ENCODE measurements around the gene SPECC1. TPM values are rescaled to one million over a fixed set of nuclear protein-coding genes. Genes with fewer than 3 reads are reported as not detected.

The SPECC1 gene
- total RNA-seq, 4 donors from 2014 or later, result 9.8 to 24.2 (median 11.7) TPM

- no peak for DNase-seq (ENCODE audit: low spot score in 2 of 2)
- TF ChIP-seq POLR2A (IDR thresholded peaks at IDR 0.05), result no peak
- TF ChIP-seq, protein P1, sequence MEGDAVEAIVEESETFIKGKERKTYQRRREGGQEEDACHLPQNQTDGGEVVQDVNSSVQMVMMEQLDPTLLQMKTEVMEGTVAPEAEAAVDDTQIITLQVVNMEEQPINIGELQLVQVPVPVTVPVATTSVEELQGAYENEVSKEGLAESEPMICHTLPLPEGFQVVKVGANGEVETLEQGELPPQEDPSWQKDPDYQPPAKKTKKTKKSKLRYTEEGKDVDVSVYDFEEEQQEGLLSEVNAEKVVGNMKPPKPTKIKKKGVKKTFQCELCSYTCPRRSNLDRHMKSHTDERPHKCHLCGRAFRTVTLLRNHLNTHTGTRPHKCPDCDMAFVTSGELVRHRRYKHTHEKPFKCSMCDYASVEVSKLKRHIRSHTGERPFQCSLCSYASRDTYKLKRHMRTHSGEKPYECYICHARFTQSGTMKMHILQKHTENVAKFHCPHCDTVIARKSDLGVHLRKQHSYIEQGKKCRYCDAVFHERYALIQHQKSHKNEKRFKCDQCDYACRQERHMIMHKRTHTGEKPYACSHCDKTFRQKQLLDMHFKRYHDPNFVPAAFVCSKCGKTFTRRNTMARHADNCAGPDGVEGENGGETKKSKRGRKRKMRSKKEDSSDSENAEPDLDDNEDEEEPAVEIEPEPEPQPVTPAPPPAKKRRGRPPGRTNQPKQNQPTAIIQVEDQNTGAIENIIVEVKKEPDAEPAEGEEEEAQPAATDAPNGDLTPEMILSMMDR (IDR thresholded peaks at IDR 0.05), result no peak
- intact Hi-C loops (cut with DNase I; ENCODE audit: low total_unique reads), result loop anchor here (10.0 kb wide), 1 partner anchor 70 kb away; no protein-coding TSS in a partner anchor
These were observed 295.8 kb downstream of the SPECC1 start for GRCh38 chr17:20304961-20305360.

DNA sequence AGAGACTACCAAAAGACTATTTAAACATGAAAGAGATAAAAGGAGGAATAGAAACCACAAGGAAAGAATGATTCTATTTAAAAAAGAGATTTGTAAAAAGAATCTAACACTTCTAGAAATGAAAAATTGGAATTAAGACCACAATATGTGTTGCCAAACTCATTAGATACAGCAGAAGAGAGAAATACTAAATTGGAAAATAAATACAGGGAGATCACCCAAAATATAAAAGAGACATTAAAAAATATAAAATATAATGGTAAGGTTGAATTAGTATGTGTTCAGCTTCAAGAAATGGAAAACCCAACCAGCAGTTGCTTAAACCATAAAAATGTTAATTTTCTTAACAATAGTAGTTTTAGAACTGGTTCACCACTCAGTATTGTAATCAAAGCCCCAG lies 297.8 kb downstream of the SPECC1 start:
- H3K4me3 ChIP-seq (ENCODE audit: low read depth, poor library complexity, severe bottlenecking), result no peak overlapping the region
- intact Hi-C loops (cut with DNase I; ENCODE audit: low total_unique reads), result loop anchor here (10.0 kb wide), 1 partner anchor 72 kb away; no protein-coding TSS in a partner anchor
- no peak for DNase-seq (ENCODE audit: low spot score in 2 of 2)
- TF ChIP-seq, protein P1 (IDR thresholded peaks at IDR 0.05), result no peak
- TF ChIP-seq POLR2A (IDR thresholded peaks at IDR 0.05), result no peak

More at GRCh38 chr17:20304961-20305360, 295.8 kb downstream of the SPECC1 start:
- H3K4me3 ChIP-seq (ENCODE audit: low read depth, poor library complexity, severe bottlenecking), result no peak overlapping the region
- 89 to 93% methylated on average over 5 of the region's 5 CpGs for WGBS, 2 donors

GRCh38 chr17:20307326-20307910 lies 298.3 kb downstream of the SPECC1 start:
- intact Hi-C loops (cut with DNase I; ENCODE audit: low total_unique reads), result loop anchor here (10.0 kb wide), 1 partner anchor 73 kb away; no protein-coding TSS in a partner anchor
- no peak for DNase-seq (ENCODE audit: low spot score in 2 of 2)
- H3K4me3 ChIP-seq (ENCODE audit: low read depth, poor library complexity, severe bottlenecking), result no peak overlapping the region
- WGBS, 2 donors, result 85 to 91% methylated on average over 1 of the region's 1 CpG
- no peak for TF ChIP-seq POLR2A (IDR thresholded peaks at IDR 0.05)
- TF ChIP-seq, protein P1 (IDR thresholded peaks at IDR 0.05), result no peak

DNA sequence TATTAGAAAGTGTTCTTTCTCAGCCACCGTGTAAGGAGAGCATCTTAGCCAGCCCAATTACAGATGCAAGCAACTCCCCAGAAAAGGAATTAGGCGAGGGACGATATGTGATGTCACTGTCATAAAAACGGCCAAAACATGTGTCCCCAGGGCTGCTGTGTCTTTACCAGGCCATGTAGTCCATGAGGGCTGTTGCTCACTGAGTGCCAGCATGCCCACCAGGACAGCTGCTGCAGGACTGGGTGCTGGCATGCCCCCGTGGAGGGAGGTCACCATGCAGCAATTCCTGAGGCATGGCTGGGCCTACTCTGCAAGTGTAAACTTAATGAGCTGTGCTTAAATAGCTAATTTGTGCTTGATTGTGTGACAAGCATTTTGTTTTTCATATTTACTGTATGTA lies 301.3 kb downstream of the SPECC1 start:
- TF ChIP-seq POLR2A (IDR thresholded peaks at IDR 0.05), result no peak
- no peak overlapping the region for H3K4me3 ChIP-seq (ENCODE audit: low read depth, poor library complexity, severe bottlenecking)
- 87 to 88% methylated on average over 5 of the region's 5 CpGs for WGBS, 2 donors
- intact Hi-C loops (cut with DNase I; ENCODE audit: low total_unique reads), result loop anchor here (10.0 kb wide), 1 partner anchor 186 kb away; no protein-coding TSS in a partner anchor
- DNase-seq (ENCODE audit: low spot score in 2 of 2), result no peak

GRCh38 chr17:20313306-20313705 lies 304.1 kb downstream of the SPECC1 start:
- TF ChIP-seq, protein P1 (IDR thresholded peaks at IDR 0.05), result no peak
- TF ChIP-seq POLR2A (IDR thresholded peaks at IDR 0.05), result no peak
- no peak for DNase-seq (ENCODE audit: low spot score in 2 of 2)
- WGBS, 2 donors, result 85 to 89% methylated on average over 10 of the region's 10 CpGs
- H3K4me3 ChIP-seq (ENCODE audit: low read depth, poor library complexity, severe bottlenecking), result no peak overlapping the region
- intact Hi-C loops (cut with DNase I; ENCODE audit: low total_unique reads), result loop anchor here (10.0 kb wide), 1 partner anchor 189 kb away; no protein-coding TSS in a partner anchor

GRCh38 chr17:20313891-20314290 lies 304.7 kb downstream of the SPECC1 start:
- WGBS, 2 donors, result 88 to 95% methylated on average over 7 of the region's 7 CpGs
- TF ChIP-seq, protein P1 (IDR thresholded peaks at IDR 0.05), result no peak
- no peak for TF ChIP-seq POLR2A (IDR thresholded peaks at IDR 0.05)
- H3K4me3 ChIP-seq (ENCODE audit: low read depth, poor library complexity, severe bottlenecking), result no peak overlapping the region
- DNase-seq (ENCODE audit: low spot score in 2 of 2), result no peak
- intact Hi-C loops (cut with DNase I; ENCODE audit: low total_unique reads), result loop anchor here (10.0 kb wide), 1 partner anchor 189 kb away; no protein-coding TSS in a partner anchor

All from lower leg skin (tissue), 4 donors.